Activated CD8-positive, alpha-beta T cell treated with anti-CD3 and anti-CD28 coated beads for 36 hours (primary cell): Measurements from ENCODE around the gene ZNF428. TPM values are rescaled to one million over a fixed set of nuclear protein-coding genes. Genes with fewer than 3 reads are reported as not detected.

Experiments used
- ATAC-seq: fragments of 200-7000 bp; cut with Tn5 transposase; one replicate; pipeline ENCODE4 v1.10.0; 2021; ENCODE audit warnings: mild to moderate bottlenecking, moderate library complexity
- CTCF ChIA-PET: fragments of 350-600 bp; sonication (Branson Sonifier 250); formaldehyde crosslinking; loops from one replicate; lab custom pipeline; 2021; ENCODE audit warnings: antibody characterized with exemption; lab: Charles Lee
- POLR2A ChIA-PET: fragments of 350-600 bp; sonication (Branson Sonifier 250); formaldehyde crosslinking; loops from one replicate; lab custom pipeline; 2021; ENCODE audit warnings: antibody characterized with exemption; lab: Charles Lee
- DNase-seq: peaks from one replicate; pipeline ENCODE4 v3.0.0-alpha.2; 2020
- H3K27ac Mint-ChIP-seq: one replicate; pipeline ENCODE4 v1.8.0; 2021; ENCODE audit warnings: mild to moderate bottlenecking, mixed read lengths
- H3K27me3 Mint-ChIP-seq: one replicate; pipeline ENCODE4 v1.8.0; 2021; ENCODE audit warnings: mixed read lengths
- H3K36me3 Mint-ChIP-seq: one replicate; pipeline ENCODE4 v1.8.0; 2021; ENCODE audit warnings: low read depth, mixed read lengths
- H3K4me1 Mint-ChIP-seq: one replicate; pipeline ENCODE4 v1.8.0; 2021; ENCODE audit warnings: low read depth, mixed read lengths
- H3K4me3 Mint-ChIP-seq: one replicate; pipeline ENCODE4 v1.8.0; 2021; ENCODE audit warnings: mild to moderate bottlenecking, moderate library complexity, mixed read lengths
- H3K9me3 Mint-ChIP-seq: one replicate; pipeline ENCODE4 v1.8.0; 2021; ENCODE audit warnings: mixed read lengths
- intact Hi-C: fragments of 100-400 bp; cut with micrococcal nuclease; formaldehyde crosslinking; loops from one replicate; pipeline ENCODE4 v1.10.0; 2022
- total RNA-seq, 2 experiments: library from RNA; stranded (reverse); gene quantifications; one replicate each; pipeline ENCODE4 v1.2.3, GENCODE V29; 2021
- TF ChIP-seq, protein P1 (sequence below): fragments of 200-600 bp; IDR thresholded peaks from one replicate; pipeline ENCODE4 v1.8.0; 2022; ENCODE audit warnings: antibody characterized with exemption, mild to moderate bottlenecking

Gene ZNF428
- total RNA-seq, 2 experiments from 2014 or later: 12.3 to 13.4 TPM

DNA sequence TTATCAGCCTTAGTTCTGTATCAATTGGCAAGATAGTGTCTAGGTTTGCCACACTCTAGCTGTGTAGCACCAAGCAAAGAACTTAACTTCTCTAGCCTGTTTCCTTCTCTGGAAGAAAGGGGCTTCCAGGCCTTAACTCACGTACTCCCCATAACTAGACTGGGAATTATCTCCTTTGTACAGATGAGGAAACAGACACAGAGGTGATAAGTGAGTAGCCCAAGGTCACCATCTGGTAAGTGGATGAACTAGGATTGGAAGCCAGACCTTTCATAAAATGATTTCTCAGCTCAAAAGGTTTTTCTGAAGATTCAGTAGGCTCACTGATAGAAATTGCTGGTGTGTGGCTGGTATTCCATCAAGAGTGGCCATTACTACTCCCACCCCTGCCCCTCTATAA is 3.1 kb downstream of the ZNF428 start:
- CTCF ChIA-PET: interaction anchor here (1.6 kb wide), 1 partner anchor 61 kb away, joined by 7 read pairs; no protein-coding TSS in a partner anchor
- intact Hi-C loops: no loop called here
- peaks cover 8% of the 10 kb centered on the region for H3K36me3 Mint-ChIP-seq
- no peaks in the 10 kb centered on the region for H3K27me3 Mint-ChIP-seq
- no peaks in the 10 kb centered on the region for H3K9me3 Mint-ChIP-seq
- TF ChIP-seq, protein P1, sequence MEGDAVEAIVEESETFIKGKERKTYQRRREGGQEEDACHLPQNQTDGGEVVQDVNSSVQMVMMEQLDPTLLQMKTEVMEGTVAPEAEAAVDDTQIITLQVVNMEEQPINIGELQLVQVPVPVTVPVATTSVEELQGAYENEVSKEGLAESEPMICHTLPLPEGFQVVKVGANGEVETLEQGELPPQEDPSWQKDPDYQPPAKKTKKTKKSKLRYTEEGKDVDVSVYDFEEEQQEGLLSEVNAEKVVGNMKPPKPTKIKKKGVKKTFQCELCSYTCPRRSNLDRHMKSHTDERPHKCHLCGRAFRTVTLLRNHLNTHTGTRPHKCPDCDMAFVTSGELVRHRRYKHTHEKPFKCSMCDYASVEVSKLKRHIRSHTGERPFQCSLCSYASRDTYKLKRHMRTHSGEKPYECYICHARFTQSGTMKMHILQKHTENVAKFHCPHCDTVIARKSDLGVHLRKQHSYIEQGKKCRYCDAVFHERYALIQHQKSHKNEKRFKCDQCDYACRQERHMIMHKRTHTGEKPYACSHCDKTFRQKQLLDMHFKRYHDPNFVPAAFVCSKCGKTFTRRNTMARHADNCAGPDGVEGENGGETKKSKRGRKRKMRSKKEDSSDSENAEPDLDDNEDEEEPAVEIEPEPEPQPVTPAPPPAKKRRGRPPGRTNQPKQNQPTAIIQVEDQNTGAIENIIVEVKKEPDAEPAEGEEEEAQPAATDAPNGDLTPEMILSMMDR: no peak
- ATAC-seq (no peak), DNase-seq (no peak)
- no peak overlapping the region for H3K4me3 Mint-ChIP-seq
- H3K27ac Mint-ChIP-seq: no peak overlapping the region
- POLR2A ChIA-PET: interaction anchor here (0.8 to 1.5 kb wide), 3 partner anchors 11 to 82 kb away, joined by 3 to 4 read pairs (median 4); no protein-coding TSS in a partner anchor
- H3K4me1 Mint-ChIP-seq: peaks cover 26% of the 10 kb centered on the region

DNA sequence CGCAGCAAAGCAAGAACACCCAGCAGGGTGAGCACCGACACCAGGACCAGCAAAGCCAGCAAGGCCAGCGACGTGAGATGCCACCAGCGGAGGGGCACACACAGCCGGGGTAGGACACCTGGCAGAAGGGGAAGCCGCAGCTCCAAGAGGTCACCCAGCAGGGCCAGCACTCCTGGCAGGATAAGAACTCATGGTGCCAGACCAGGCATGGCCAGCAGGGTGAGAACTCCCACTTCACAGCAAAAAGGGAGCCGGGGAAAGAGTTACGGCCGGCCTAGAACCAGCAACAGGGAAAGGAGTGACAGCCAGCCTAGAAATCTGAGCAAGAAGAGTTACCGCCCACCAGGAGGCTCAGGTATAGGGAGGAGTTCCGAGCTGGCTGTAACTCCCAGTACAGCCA is 7.1 kb downstream of the ZNF428 start:
- Mint-ChIP-seq H3K9me3 (no peaks in the 10 kb centered on the region), H3K36me3 (peaks cover 8% of the 10 kb centered on the region), H3K4me3 (no peak overlapping the region), H3K27me3 (no peaks in the 10 kb centered on the region), H3K27ac (no peak overlapping the region), H3K4me1 (peaks cover 21% of the 10 kb centered on the region)
- TF ChIP-seq, protein P1: no peak
- POLR2A ChIA-PET: interaction anchor here (1.2 kb wide), 1 partner anchor 13 kb away, joined by 3 read pairs; no protein-coding TSS in a partner anchor
- intact Hi-C loops: no loop called here
- ATAC-seq: no peak
- no peak for DNase-seq
- CTCF ChIA-PET: no interaction called here

DNA sequence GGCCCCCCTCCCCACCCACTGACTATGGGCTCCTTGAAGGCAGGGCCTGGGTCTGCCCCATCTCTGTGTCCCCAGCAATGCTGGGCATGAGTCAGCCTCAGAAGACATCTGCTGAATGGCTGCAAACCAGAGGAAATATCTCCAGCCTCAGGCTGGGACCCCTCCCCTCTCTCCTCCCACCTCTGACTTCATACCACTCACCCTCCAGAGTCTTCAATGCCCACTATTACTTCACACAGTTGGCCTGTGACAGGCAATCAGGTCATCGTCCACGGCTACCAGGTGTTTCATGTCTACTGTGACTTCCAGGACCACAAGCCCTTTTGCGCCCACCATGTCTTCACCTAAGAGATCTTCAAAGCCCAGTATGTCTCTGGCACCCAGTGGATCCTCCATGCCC is 7.6 kb downstream of the ZNF428 start, which contains the start of gene SRRM5:
Gene SRRM5, plus strand, starts transcription at position 301 of the 400 bp plus-strand sequence. Its CDS starts 34 bp downstream, at position 335.
- H3K4me1 Mint-ChIP-seq: peaks cover 19% of the 10 kb centered on the region
- ATAC-seq (no peak), DNase-seq (no peak)
- H3K4me3 Mint-ChIP-seq: no peak within 1 kb of the TSS
- TF ChIP-seq, protein P1: no peak
- no peaks in the 10 kb centered on the region for H3K27me3 Mint-ChIP-seq
- H3K9me3 Mint-ChIP-seq: no peaks in the 10 kb centered on the region
- intact Hi-C loops: no loop called here
- peak within 1 kb of the TSS; percentile 51 for H3K27ac Mint-ChIP-seq
- CTCF ChIA-PET: no interaction called here
- POLR2A ChIA-PET: interaction anchor here (1.2 kb wide), 1 partner anchor 12 kb away, joined by 3 read pairs; no protein-coding TSS in a partner anchor
- H3K36me3 Mint-ChIP-seq: peaks cover 8% of the 10 kb centered on the region

DNA sequence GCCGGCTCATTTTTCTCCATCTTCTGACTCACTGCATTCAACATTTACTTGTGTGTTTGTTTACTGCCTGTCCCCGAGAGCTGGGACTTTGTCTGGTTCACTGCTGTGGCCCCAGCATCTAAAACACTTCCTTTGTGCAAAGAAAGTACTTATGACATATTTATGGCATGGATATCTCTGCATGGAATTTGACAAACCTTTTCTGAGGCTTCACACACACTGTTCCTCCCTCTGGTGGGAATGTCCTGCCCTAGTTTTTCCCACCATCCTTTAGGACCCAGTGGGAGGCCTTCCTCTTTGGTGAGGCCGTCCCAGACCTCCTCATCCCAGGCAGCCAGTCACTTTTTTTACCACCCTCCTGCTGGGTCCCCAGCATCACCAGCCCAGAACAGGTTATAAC is 8.9 kb downstream of the ZNF428 start:
- no peaks in the 10 kb centered on the region for H3K27me3 Mint-ChIP-seq
- peak overlapping the region; percentile 51 for H3K27ac Mint-ChIP-seq
- no peaks in the 10 kb centered on the region for H3K9me3 Mint-ChIP-seq
- intact Hi-C loops: no loop called here
- H3K4me1 Mint-ChIP-seq: peaks cover 15% of the 10 kb centered on the region
- no peak for ATAC-seq
- no peak overlapping the region for H3K4me3 Mint-ChIP-seq
- TF ChIP-seq, protein P1: no peak
- DNase-seq: no peak
- ChIA-PET CTCF (no interaction called here), POLR2A (no interaction called here)
- peaks cover 8% of the 10 kb centered on the region for H3K36me3 Mint-ChIP-seq

DNA sequence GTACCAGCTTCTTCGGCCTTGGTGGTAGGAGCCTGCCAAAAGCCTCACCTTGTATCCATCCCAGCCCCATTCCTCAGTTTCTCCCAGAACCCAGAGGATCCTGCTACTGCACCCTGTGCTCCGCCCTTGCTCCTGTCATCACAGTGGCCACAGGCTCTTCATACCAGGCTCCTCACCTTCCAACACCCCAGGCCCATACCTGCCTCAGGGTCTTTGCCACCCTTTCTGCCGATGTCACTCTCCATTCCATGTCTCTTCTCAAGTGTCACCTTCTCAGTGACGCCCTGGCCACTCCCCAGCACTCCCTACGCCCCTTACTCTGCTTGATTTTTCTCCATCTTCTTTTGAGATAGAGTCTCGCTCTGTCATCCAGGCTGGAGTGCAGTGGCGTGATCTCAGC is 9.6 kb downstream of the ZNF428 start:
- ATAC-seq: no peak
- H3K9me3 Mint-ChIP-seq: no peaks in the 10 kb centered on the region
- intact Hi-C loops: no loop called here
- H3K4me1 Mint-ChIP-seq: peaks cover 14% of the 10 kb centered on the region
- POLR2A ChIA-PET: interaction anchor here (0.6 kb wide), 1 partner anchor 1561 kb away, joined by 3 read pairs; no protein-coding TSS in a partner anchor
- no peak for DNase-seq
- H3K36me3 Mint-ChIP-seq: peaks cover 8% of the 10 kb centered on the region
- H3K27ac Mint-ChIP-seq: no peak overlapping the region
- H3K4me3 Mint-ChIP-seq: no peak overlapping the region
- CTCF ChIA-PET: no interaction called here
- no peaks in the 10 kb centered on the region for H3K27me3 Mint-ChIP-seq
- TF ChIP-seq, protein P1: no peak
